SK-N-SH treated with all-trans-retinoic acid at 6 μM for 48 hours (cell line): ENCODE measurements around the gene CCM2L.

Experiments
- CREB5 ChIP-seq: fragments of 250-450 bp; sonication (Bioruptor Pico); IDR thresholded peaks from 2 replicates; pipeline ENCODE4 v1.5.1; 2020; ENCODE audit warnings: low read depth, mild to moderate bottlenecking, moderate library complexity
- CSDC2 ChIP-seq: fragments of 250-450 bp; sonication (Bioruptor Pico); IDR thresholded peaks from 2 replicates; pipeline ENCODE4 v1.5.0; 2020; ENCODE audit warnings: mild to moderate bottlenecking, moderate library complexity
- CSRNP3 ChIP-seq: fragments of 250-450 bp; sonication (Bioruptor Pico); IDR thresholded peaks from 2 replicates; pipeline ENCODE4 v1.5.1; 2021; ENCODE audit warnings: mild to moderate bottlenecking, moderate library complexity
- GLIS3 ChIP-seq: fragments of 250-450 bp; sonication (Bioruptor Pico); IDR thresholded peaks from 2 replicates; pipeline ENCODE4 v1.5.0; 2020; ENCODE audit warnings: mild to moderate bottlenecking, moderate library complexity
- OSR1 ChIP-seq: fragments of 250-450 bp; sonication (Bioruptor Pico); IDR thresholded peaks from 2 replicates; pipeline ENCODE4 v1.8.0; 2022; ENCODE audit warnings: moderate library complexity, mild to moderate bottlenecking, inconsistent platforms
- PATZ1 ChIP-seq: fragments of 250-450 bp; sonication (Bioruptor Pico); IDR thresholded peaks from 2 replicates; pipeline ENCODE4 v1.8.0; 2020; ENCODE audit warnings: mild to moderate bottlenecking, moderate library complexity, borderline replicate concordance
- PPARA ChIP-seq: fragments of 250-450 bp; sonication (Bioruptor Pico); IDR thresholded peaks from 2 replicates; pipeline ENCODE4 v1.5.0; 2020; ENCODE audit warnings: mild to moderate bottlenecking, borderline replicate concordance
- ZFP30 ChIP-seq: fragments of 450-650 bp; formaldehyde crosslinking; IDR thresholded peaks from 2 replicates; pipeline ENCODE4 v1.5.0; 2022; ENCODE audit warnings: mild to moderate bottlenecking, moderate library complexity

GRCh38 chr20:32050324-32050841 is 40.1 kb downstream of the CCM2L start:
- TF ChIP-seq OSR1 = no peak
- no peak for TF ChIP-seq PPARA
- TF ChIP-seq PATZ1 (CRISPR knock-in tag) = no peak
- no peak for TF ChIP-seq CSDC2 (CRISPR knock-in tag)
- no peak for TF ChIP-seq GLIS3 (CRISPR knock-in tag)
- no peak for TF ChIP-seq ZFP30 (CRISPR knock-in tag)
- no peak for TF ChIP-seq CREB5 (CRISPR knock-in tag)
- TF ChIP-seq CSRNP3 (CRISPR knock-in tag) = no peak
